Activated CD4-positive, alpha-beta T cell treated with anti-CD3 and anti-CD28 coated beads, Interleukin-2, amount 50 U/mL, for 4 hours (primary cell): Measurements from ENCODE around the gene NQO2.

Source experiments
- DNase-seq, 2 experiments: peaks; one replicate each; pipeline ENCODE4 v3.0.0-alpha.2; 2020

The NQO2 gene, protein sequence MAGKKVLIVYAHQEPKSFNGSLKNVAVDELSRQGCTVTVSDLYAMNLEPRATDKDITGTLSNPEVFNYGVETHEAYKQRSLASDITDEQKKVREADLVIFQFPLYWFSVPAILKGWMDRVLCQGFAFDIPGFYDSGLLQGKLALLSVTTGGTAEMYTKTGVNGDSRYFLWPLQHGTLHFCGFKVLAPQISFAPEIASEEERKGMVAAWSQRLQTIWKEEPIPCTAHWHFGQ

DNA sequence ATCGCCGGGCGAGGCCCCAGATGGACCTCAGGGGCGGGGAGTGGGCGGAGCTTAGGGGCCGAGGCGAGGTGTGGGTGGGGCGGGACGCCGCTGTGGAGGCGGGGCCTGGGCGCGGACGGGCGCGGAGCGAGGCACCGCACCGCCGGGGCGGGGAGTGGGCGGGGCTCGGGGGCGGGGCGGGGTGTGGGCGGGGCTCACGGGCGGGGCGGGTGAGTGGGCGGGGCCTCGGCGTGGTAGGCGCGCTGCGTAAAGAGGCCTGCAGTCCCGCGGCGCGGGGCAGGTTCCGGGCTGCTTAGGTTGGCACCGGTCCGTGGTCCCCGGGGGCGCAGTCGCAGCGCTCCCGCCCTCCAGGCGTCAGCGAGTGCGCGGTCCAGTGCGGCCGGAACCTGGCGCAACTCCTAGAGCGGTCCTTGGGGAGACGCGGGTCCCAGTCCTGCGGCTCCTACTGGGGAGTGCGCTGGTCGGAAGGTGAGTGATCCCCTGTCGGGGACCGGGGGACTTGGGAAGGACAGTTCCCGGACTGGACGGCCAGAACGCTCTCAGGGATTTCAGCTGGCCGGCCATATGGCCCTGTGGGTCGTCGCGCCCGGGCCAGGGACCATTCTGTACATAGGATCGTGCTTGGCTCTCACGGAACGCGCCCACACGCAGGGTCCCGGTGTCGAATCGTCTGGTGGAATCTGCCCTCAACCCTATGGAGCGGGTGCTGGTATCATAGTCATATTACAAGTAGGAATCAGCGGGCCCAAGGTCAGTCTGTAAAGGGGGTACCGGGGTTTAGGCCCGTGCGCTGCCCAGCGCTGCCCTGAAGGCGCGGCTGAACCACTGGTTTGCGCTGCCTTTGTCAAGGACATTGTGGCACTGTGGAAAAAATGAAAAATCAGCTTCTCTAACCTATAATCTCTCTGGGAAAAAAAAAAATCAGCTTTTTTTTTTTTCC is at the start of gene NQO2:
NQO2 (plus strand) TSS at position 277 of the 940 bp plus-strand sequence. CDS start 6,659 bp downstream, outside the sequence.
- peak; percentile 85 for DNase-seq

DNA sequence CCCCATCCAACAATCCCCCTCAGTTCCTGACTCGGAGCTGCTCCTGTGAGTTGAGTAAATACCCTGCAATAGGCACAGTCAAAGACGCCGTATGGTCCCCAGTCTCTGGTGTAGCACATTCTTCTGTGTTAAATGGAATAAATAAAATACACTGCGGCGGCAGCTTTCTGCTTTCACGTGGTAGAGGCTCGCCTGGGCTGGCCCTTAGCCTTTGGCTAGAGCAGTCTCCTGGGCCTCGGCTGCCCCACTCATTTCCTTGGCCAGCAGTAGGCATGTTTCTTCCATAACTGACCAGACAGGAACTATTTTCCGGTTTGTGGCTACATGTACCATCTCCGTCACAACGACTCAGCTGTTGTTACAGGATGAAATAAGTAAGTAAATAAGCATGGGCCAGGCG is 49.0 kb upstream of the NQO2 start:
- DNase-seq: no peak

DNA sequence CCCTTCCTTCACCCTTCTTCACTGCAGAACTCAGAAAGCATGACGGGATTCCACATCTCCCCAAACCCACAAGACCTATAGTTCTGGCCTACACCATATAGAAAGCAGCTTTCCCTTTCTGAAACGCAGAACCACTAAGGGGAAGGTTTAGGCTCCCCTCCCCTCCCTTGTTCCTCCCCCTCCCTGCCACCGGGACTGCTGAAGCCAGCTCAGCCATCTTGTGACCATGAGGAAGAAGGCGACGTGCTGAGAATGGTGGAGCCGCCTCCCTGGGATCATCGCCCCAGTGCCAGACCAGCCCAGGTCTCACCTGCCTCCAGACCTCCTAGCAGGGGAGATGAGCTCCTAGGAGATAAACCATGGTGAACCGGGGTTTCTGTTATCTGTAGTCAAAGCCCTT is 48.0 kb upstream of the NQO2 start:
- no peak for DNase-seq

DNA sequence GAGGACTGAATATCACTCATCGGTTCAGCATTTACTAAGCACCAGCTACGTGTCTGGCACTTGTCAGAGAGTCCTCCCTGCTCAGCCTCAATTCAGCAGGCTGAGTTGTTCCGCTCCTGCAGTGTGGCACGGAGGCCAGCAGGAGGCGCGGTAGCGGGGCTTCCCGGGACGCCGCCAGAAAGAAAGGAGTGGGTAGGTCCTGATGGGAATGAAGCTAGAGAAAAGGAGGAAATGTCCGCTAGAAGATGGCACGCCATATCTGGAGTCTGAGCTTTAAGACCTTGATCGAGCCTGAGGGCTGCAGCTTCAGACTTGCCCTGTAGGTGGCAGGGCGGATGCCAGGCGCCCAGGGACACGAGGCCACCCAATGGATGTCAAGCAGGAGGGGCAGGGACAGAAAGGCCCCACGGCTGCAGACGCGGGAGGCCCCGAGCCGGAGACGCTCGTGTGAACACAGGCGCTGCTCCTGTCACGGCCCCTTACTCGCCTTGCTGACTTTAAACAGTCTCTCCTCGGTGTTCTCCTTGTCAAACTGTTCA is 47.1 kb upstream of the NQO2 start:
- DNase-seq: peak; percentile 49 to 55

DNA sequence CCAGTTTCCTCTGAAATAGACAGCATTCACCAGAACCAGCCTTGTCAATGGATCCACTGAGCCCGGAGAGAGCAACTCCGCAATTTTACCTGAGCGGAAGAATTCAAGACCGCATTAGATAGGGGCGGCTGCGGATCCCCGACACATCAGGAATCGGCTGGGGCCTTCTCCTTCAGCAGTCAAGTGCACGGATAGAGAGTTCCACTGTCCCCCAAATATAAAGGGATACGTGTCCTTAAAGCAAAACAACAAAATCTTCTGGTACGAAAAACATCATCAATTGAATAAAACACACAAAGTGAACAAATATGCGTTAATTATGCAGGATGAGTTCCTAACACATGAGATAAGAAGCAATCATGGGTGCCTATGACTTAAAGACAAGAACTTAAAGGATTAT is 46.6 kb upstream of the NQO2 start:
- DNase-seq: no peak

DNA sequence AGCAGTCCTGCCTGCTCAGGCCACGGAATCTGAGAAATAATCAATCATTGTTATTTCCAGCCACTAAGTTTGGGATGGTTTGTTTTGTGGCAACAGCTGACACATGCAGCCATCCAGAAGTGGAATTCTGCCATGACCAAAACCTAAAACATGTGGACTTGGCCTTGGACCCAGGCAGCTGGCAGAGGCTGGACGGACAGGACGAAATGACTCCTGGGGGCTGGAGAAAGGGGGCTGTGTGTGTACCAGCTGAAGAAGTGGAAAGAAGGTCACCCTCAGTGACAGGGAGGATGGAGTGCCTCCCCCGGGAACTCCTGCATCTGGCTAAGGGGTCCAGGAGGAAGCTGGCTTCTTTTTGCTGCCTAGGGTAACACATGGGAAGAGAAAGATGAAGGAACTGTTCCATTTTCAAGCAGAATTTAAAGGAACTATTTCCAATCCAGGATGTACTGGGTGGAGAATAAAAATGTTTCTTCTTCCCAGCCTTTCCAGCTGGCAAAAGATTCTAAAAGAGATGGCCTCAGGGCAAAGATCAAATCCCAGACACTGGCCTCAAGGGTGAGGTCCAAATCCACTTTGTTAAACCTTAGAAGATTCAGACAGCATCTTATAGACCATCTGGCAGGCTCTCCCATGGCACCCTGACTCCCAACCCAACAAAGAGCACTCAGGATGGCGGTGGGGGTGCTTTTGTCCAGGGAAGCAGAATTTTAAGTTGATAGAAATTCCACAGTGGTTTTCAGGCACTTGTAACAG is 42.6 kb upstream of the NQO2 start:
- no peak for DNase-seq

DNA sequence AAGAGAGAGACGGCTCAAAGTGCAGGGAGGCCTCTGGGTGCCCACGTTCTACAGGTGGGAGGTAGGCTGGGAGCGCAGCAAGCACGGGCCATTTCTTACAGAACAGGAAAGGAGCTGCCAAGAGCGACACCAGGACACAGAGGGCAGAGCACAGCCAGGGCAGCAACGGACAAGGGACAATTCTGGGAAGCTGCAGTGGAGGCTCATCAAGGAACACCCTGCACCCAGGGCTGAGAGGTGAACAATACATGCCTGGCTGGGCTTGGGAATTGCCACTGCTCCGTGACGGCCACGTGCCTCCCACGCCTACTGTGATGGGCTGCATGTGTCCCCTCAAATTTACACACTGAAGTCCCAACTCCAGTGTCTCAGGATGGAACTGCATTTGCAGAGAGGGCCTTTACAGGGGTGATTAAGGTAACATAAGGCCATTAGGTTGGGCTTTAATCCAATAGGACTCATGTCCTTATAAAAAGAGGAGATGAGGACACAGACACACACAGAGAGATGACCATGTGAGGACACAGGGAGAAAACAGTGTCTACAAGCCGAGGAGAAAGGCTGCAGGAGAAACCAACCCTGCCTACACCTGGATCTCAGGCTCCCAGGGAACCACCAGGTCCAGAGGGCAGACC is 41.9 kb upstream of the NQO2 start:
- no peak for DNase-seq

DNA sequence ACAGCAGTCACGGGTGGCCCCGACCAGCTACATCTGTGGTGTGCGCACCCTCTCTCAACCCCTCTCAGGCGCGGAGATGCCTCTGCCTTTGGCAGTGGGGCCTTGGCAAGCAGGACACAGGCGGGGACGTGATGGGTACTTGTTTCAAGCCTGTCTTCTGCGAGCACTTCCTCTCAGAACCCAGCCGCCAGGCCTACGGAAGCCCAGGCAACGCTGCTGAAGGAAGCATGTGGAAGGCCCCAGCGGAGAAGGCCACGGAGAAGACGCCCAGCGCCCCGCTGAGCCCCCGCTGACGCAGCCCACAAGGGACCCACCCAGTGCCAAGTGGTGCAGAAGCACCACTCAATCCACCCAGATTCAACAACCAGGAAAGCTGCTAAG is 41.4 kb upstream of the NQO2 start:
- DNase-seq: no peak

DNA sequence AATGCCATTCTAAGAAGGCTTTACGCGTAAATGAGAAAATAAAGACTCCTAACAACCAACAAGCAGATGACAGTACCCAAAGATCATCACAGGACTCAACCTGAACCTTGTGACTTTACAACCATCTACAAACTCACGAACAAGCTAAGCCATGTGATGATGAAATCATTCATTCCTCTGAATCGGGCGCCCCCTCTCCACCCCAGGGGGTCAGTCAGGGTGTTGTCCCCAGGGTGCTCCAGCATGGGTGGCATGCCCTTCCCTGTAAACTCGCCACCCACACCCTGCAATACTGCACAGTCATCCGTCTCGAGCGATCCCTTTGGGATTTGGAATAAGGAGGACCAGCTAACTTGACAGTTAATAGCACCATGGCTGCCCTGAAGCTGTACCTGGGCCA is 40.9 kb upstream of the NQO2 start:
- no peak for DNase-seq

DNA sequence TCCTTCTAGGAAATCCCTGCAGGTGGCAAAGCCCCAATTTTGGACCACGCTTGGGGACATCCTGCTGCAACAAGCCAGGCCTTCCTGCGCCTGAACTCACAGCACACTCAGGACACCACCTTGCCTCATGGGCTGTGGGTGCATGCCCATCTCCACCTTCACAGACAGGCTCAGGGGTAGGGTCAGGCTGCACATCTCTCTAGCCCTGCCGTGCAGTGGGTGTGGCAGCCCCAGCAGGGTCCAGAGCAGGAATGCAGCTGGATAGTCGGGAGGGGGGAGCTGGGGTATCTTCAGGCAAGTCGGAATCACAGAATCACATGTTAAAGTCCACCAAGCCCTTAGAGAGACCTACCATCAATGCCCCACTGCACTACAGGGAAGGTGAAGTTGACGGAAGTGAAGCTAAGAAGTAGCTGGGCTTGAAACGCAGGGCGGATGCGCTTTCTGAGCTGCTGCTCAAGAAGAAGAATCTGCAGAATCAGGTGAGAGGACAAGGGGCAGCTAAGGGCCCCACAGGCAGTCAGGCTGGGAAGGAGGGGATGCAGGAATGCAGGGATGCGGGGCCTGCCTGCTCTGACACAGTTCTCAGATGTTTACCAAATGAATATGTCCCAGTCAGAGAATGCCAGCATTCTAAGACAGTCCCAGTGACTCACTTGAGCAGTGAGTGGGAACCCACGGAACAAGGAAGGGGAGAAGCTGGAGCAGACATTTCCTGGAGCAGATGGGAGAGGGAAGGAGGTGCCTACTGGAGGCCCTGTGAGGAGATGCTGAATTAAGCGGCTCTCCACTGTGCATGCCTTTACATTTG is 39.6 kb upstream of the NQO2 start:
- DNase-seq: no peak

DNA sequence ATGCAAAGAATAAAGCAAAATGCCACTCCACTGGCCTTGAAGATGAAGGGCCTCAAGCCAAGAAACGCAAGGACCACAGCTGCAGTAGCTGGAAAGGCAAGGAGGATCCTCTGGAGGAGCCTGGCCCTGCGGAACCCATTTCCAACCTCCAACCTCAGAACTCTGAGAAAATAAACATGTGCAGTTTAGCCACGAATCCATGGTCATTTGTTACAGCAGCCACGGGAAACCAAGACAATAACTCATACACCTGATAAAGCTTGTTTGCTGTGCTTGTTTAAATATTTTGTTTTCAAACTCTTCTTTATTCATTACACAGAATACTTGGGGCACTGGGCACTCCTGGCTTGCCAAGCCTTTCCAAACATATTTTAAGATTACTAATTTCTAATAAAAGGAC is 38.8 kb upstream of the NQO2 start:
- no peak for DNase-seq

DNA sequence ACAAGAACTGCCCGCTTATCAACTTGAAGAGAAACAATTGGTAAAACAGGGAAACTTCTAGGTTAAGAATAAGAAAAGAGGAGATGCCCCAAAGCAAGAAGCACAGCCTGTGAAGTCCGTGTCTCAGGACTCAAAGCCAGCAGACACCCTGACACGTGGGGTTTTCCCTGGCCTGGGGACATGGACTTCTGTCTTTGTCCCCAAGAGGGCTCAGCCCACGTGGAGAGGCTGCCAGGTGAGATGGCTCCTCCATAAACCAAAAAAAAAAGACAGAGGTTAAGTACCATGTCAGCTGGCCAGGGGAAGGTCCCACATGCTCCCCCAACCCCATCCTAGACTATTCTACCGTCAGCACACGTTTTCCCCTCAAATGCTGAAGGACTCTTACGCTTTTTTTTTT is 38.2 kb upstream of the NQO2 start:
- DNase-seq: no peak

DNA sequence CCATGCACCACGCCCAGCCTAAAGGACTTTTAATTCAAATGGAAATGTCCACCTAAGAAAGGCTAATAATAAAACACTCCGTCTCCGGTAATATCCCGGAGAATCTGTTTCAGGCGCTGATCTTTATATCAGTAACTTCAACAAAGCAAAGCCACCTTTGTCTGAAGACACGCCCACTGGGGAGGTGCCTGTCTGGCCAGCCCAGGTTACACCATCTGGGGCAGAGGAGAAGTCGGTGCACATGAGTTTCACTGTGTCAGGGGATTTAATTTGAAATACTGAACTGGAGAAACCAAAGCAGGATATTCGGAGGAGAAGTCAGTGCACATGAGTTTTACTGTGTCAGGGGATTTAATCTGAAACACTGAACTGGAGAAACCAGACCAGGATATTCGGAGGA is 37.7 kb upstream of the NQO2 start:
- no peak for DNase-seq

DNA sequence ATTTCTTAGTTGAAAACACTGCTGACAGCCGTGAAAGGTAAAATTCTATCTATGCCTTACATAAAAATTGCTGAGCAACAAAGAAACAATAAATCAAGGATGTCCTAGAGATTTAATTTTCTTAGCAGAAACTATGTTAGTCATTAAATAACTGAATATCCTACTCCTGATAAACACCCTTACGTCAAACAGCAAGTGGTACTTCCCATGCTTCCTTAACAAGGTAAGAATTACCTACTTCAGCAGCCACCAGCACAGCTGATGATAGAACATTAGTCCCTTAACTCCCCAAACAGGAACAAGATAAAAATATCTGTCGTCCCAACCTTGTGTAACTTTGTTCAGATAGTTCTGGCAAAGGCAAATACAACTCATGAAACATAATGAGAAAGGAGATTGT is 37.1 kb upstream of the NQO2 start:
- no peak for DNase-seq

DNA sequence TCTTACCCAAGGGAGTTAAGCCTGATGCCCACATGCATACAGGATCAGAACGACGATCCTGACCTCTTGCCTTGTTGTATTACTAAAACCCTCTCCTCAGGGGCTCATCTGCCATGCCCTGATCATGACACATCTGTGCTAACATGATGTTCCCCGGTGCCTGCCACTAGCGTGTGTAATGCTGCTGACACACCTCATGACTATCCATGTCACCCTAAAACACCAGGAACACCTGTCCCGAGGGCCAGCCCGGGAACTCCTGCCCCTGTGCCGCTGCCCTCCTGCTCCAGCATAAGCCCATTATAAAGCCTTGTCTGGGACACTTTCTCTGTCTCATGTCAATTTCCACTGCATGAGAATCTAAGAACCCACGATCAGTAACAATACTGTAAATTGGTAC is 35.9 kb upstream of the NQO2 start:
- no peak for DNase-seq

DNA sequence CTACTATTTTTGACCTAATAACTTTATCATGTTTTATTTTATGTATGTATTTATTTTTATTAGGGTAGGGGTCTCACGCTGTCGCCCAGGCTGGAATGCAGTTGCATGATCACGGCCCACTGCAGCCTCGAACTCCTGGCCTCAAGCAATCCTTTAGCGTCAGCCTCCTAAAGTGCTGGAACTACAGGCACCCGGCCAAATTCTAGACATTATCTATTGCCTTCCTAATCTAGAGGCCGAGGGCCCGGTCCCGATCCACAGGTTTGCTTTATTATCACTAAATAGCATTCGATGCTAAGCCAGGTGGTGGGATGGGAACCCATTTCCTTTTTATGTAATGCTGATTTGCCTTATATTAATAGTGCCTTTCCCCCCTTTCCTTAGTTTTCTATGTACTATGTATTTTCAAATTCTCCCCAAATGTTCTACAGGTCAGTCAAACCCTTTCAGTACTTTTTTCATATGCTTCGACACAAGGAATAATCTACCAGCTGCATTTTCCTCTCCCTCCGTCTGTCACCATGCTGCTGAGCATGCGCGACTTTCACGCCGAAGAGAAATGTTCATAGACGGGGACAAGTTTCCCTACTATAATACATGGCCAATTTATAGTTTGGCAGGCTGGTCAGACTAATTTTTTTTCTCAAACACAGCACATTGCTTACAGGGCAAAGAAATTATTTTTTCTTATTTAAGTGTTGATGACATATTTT is 34.7 kb upstream of the NQO2 start:
- DNase-seq: no peak

DNA sequence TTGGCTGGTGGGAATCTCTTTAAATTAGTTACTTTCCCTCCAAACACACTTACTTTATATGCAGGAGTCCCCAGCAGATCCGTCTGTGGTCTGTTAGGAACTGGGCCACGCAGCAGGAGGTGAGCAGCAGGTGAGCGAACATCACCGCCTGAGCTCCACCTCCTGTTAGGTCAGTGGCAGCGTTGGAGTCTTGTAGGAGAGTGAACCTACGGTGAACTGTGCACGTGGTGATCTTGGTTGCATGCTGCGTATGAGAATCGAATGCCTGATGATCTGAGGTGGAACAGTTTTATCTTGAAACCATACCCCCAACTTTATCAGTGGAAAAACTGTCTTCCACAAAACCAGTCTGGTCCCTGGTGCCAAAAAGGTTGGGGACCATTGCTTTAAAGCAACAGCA is 33.3 kb upstream of the NQO2 start:
- DNase-seq: no peak

DNA sequence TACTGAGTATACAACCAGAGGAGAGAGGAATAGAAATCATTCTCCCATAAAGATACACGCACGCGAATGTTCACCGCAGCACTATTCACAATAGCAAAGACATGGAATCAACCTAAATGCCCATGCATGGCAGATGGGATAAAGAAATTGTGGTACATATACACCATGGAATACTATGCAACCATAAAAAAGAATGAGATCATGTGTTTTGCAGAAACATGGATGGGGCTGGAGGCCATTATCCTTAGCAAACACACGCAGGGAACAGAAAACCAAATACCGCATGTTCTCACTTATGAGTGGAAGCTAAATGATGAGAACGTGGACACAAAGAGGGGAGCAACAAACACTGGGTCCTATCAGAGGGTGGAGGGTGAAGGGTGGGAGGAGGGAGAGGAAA is 31.8 kb upstream of the NQO2 start:
- no peak for DNase-seq

DNA sequence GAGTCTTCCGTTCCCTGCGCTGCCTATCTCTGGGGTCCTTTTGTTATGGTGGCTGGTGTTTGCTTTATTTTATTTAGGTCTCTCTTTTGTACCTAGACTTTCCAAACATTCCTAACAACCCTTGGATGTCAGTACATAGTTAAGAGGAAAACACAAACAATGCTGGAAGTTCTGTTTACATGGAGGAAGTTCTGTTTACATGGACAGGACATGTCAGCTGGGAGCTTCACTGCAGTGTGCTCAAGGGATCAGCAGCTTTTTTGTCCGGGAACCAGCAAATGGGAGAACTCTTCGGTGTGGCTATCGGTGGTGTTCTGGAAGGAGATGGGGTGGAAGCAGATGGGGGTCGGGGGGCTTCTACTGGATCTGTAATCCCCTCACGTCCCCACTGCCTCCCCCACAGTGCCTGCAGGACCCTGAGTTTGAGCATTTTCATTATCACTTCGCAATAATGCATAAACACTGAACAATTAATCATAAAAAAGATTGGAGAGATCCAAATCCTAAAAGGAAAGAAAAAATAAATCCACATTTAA is 31.0 kb upstream of the NQO2 start:
- DNase-seq: no peak

DNA sequence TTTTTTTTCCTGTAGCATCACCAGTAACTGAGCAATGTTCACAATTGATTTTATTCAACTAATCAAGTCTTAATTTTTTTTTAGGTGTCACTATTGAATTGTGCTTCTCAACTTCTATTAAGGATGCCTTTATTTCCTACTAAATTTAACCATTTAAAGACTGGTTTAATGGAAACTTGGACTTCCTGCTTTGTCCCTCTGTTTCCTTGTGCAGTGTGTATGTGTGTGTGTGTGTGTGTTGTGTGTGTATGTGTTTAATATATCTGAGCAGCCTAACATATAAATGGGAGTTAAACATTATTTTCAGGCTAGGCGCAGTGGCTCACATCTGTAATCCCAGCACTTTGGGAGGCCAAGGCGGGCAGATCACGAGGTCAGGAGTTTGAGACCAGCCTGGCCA is 30.1 kb upstream of the NQO2 start:
- DNase-seq: no peak

DNA sequence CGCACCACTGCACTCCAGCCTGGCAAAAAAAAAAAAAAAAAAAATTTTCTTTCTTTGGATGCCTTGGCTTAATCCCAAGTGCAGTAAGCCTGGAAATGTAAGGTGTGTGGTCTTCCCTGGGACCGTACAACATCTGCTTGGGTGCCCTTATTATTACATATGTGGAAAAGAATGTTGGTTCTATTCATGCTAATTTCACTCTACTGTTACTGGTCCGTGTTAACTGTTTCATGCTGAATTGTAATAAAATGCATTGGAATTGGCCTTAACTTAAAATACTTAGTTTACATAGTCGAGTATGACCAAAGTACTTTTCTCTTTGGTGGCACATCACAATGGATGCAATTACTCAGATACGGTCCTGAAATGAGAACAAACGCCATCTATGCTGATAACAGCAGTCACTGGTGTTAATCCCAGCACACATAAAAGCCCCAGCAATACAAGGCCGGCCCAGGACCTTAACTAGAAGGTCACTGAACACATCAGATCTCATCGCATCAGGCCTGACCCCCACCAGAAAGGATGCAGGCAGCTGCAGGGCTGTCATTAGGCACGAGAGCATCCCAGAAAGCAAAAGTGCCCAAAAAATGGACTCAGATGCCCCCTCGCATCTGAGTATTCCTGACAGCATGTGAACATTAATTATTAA is 29.5 kb upstream of the NQO2 start:
- DNase-seq: no peak
